ENCODE results near the gene FAM43B.

GRCh38 chr1:20575541-20576336 is 23.4 kb downstream of the FAM43B start:
- TF ChIP-seq YY1 (IDR thresholded peaks at IDR 0.05; ENCODE audit: insufficient read depth, insufficient read length) = no peak
- TF ChIP-seq SUZ12 (IDR thresholded peaks at IDR 0.05; ENCODE audit: extremely low read depth, insufficient read depth, insufficient read length) = no peak
- TF ChIP-seq ZNF274 (IDR thresholded peaks at IDR 0.05; ENCODE audit: low read depth, low read length) = no peak

All from NT2/D1 (cell line).